ENCODE results near the gene PLCXD3.

GRCh38 chr5:41286165-41286564 lies 224.2 kb downstream of the PLCXD3 start:
- TF ChIP-seq, protein P1, sequence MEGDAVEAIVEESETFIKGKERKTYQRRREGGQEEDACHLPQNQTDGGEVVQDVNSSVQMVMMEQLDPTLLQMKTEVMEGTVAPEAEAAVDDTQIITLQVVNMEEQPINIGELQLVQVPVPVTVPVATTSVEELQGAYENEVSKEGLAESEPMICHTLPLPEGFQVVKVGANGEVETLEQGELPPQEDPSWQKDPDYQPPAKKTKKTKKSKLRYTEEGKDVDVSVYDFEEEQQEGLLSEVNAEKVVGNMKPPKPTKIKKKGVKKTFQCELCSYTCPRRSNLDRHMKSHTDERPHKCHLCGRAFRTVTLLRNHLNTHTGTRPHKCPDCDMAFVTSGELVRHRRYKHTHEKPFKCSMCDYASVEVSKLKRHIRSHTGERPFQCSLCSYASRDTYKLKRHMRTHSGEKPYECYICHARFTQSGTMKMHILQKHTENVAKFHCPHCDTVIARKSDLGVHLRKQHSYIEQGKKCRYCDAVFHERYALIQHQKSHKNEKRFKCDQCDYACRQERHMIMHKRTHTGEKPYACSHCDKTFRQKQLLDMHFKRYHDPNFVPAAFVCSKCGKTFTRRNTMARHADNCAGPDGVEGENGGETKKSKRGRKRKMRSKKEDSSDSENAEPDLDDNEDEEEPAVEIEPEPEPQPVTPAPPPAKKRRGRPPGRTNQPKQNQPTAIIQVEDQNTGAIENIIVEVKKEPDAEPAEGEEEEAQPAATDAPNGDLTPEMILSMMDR (conservative IDR thresholded peaks at IDR 0.05): no peak
- TF ChIP-seq EZH2 (IDR thresholded peaks at IDR 0.05; ENCODE audit: low read depth): no peak

All from PC-9 (cell line).